H1 (cell line): ENCODE results near the gene HK2. TPM values are rescaled to one million over a fixed set of nuclear protein-coding genes. Genes with fewer than 3 reads are reported as not detected.
A peak's percentile ranks its signal among the peaks of the same experiment; 100 is the strongest.

Source experiments
- CTCF ChIA-PET: fragments of 300-600 bp; sonication (Branson Sonifier 250); formaldehyde crosslinking; loops from one replicate; lab custom pipeline; 2021; ENCODE audit not compliant: partially characterized antibody; lab: Charles Lee
- POLR2A ChIA-PET: fragments of 300-600 bp; sonication (Branson Sonifier 250); formaldehyde crosslinking; loops from one replicate; lab custom pipeline; 2021; ENCODE audit warnings: inconsistent platforms; ENCODE audit not compliant: partially characterized antibody; lab: Charles Lee
- DNase-seq, 2 experiments: peaks; one replicate each; pipeline versions ENCODE4 v3.0.0 to v3.0.0-alpha.2; 2010 to 2022; ENCODE audit warnings: low spot score in 2 of 2, low read depth in 1 of 2, mixed read lengths in 1 of 2
- FAIRE-seq: peaks from 2 replicates; lab custom pipeline; 2011; peaks lifted over from hg19 to GRCh38; lab: Jason Lieb, UNC
- H2AFZ ChIP-seq: 2 replicates; pipeline ENCODE4 v1.8.1; 2012; ENCODE audit warnings: low read length, inconsistent platforms
- H2AK5ac ChIP-seq: 2 replicates; pipeline ENCODE4 v1.6.1; 2013; ENCODE audit warnings: low read depth, low read length
- H2BK120ac ChIP-seq: replicated peaks from 2 replicates; pipeline ENCODE3; 2013; ENCODE audit warnings: low read depth, low read length, inconsistent platforms
- H2BK12ac ChIP-seq: 2 replicates; pipeline ENCODE4 v1.6.1; 2013; ENCODE audit warnings: low read depth, low read length
- H2BK15ac ChIP-seq: 2 replicates; pipeline ENCODE4 v1.6.1; 2013; ENCODE audit warnings: low read length
- H2BK20ac ChIP-seq: 2 replicates; pipeline ENCODE4 v1.6.1; 2013; ENCODE audit warnings: low read length
- H2BK5ac ChIP-seq: 2 replicates; pipeline ENCODE4 v1.6.1; 2013; ENCODE audit warnings: low read depth, low read length
- H3K14ac ChIP-seq: 2 replicates; pipeline ENCODE4 v1.6.1; 2013; ENCODE audit warnings: inconsistent platforms; ENCODE audit not compliant: insufficient read length
- H3K18ac ChIP-seq: 2 replicates; pipeline ENCODE4 v1.6.1; 2013; ENCODE audit warnings: low read length; ENCODE audit errors: extremely low read depth
- H3K23ac ChIP-seq: 2 replicates; pipeline ENCODE4 v1.6.1; 2013; ENCODE audit warnings: inconsistent platforms; ENCODE audit not compliant: insufficient read length
- H3K23me2 ChIP-seq: 2 replicates; pipeline ENCODE4 v1.6.1; 2013; ENCODE audit warnings: low read depth, low read length
- H3K27ac ChIP-seq: 2 replicates; pipeline ENCODE4 v1.6.1; 2011; ENCODE audit warnings: low read depth, low read length, inconsistent platforms
- H3K27me3 ChIP-seq, 4 experiments: replicated peaks in 1 of 4; 1 replicate in 1 of 4; 2 replicates in 3 of 4; pipeline versions ENCODE4 v1.6.1 to v1.8.1; 2011 to 2013; ENCODE audit warnings: low read length in 3 of 4, mild to moderate bottlenecking in 3 of 4, inconsistent platforms in 2 of 4, mixed read lengths in 2 of 4, moderate library complexity in 1 of 4; ENCODE audit not compliant: control insufficient read depth in 3 of 4, insufficient read depth in 3 of 4; ENCODE audit errors: extremely low read depth in 1 of 4
- H3K36me3 ChIP-seq, 4 experiments: 2 replicates each; pipeline versions ENCODE4 v1.6.1 to v1.8.1; 2011 to 2013; ENCODE audit warnings: mild to moderate bottlenecking in 4 of 4, low read length in 3 of 4, moderate library complexity in 2 of 4, control low read depth in 1 of 4, inconsistent platforms in 1 of 4; ENCODE audit not compliant: insufficient read depth in 4 of 4, control insufficient read depth in 2 of 4
- H3K4ac ChIP-seq: replicated peaks from 2 replicates; pipeline ENCODE3; 2013; ENCODE audit warnings: low read length, low read depth, mixed read lengths, inconsistent platforms; ENCODE audit not compliant: insufficient read length
- H3K4me1 ChIP-seq, 4 experiments: replicated peaks in 1 of 4; 1 replicate in 1 of 4; 2 replicates in 3 of 4; pipeline versions ENCODE4 v1.6.1 to v1.8.1; 2011 to 2013; ENCODE audit warnings: low read length in 3 of 4, inconsistent platforms in 2 of 4, mixed read lengths in 1 of 4; ENCODE audit not compliant: insufficient read depth in 4 of 4, control insufficient read depth in 3 of 4
- H3K4me2 ChIP-seq, 2 experiments: 2 replicates each; pipeline versions ENCODE4 v1.6.1 to v1.8.1; 2011 to 2013; ENCODE audit warnings: low read depth in 2 of 2, low read length in 2 of 2, control low read depth in 1 of 2, inconsistent platforms in 1 of 2, mild to moderate bottlenecking in 1 of 2; ENCODE audit not compliant: insufficient read depth in 1 of 2
- H3K4me3 ChIP-seq, 4 experiments: fragments of 200-600, 300-600 bp in 1 of 4; sonication (generic), shearing (Covaris generic), sonication (Bioruptor Twin) in 1 of 4; 2 replicates each; pipeline versions ENCODE4 v1.5.1 to v1.8.1; 2011 to 2016; ENCODE audit warnings: low read length in 4 of 4, low read depth in 3 of 4, control low read depth in 2 of 4, inconsistent platforms in 2 of 4, mild to moderate bottlenecking in 2 of 4, mixed read lengths in 1 of 4, moderate library complexity in 1 of 4; ENCODE audit not compliant: insufficient read depth in 2 of 4; ENCODE audit errors: extremely low read depth in 1 of 4
- H3K56ac ChIP-seq: replicated peaks from 2 replicates; pipeline ENCODE3; 2013; ENCODE audit warnings: low read depth, mild to moderate bottlenecking, mixed read lengths, low read length, inconsistent platforms; ENCODE audit not compliant: insufficient read length
- H3K79me1 ChIP-seq: 2 replicates; pipeline ENCODE4 v1.6.1; 2013; ENCODE audit warnings: low read depth, low read length, control low read depth
- H3K79me2 ChIP-seq, 2 experiments: 2 replicates each; pipeline versions ENCODE4 v1.6.1 to v1.8.1; 2012 to 2013; ENCODE audit warnings: low read length in 2 of 2, mild to moderate bottlenecking in 2 of 2, inconsistent platforms in 1 of 2; ENCODE audit not compliant: insufficient read depth in 2 of 2, control insufficient read depth in 1 of 2
- H3K9ac ChIP-seq, 4 experiments: replicated peaks in 1 of 4; 1 replicate in 1 of 4; 2 replicates in 3 of 4; pipeline versions ENCODE4 v1.6.1 to v1.8.1; 2011 to 2013; ENCODE audit warnings: low read depth in 3 of 4, low read length in 3 of 4, control low read depth in 2 of 4, mild to moderate bottlenecking in 2 of 4, moderate library complexity in 2 of 4, inconsistent platforms in 1 of 4; ENCODE audit errors: extremely low read depth in 1 of 4
- H3K9me3 ChIP-seq, 2 experiments: 2 replicates each; pipeline versions ENCODE4 v1.6.1 to v1.8.1; 2012 to 2013; ENCODE audit warnings: mild to moderate bottlenecking in 2 of 2, moderate library complexity in 2 of 2, control low read depth in 1 of 2, inconsistent platforms in 1 of 2, low read depth in 1 of 2, low read length in 1 of 2, mixed read lengths in 1 of 2; ENCODE audit not compliant: insufficient read depth in 2 of 2
- H4K20me1 ChIP-seq, 2 experiments: replicated peaks in 1 of 2; 2 replicates each; pipeline versions ENCODE3 to v1.8.1; 2011 to 2013; ENCODE audit warnings: inconsistent platforms in 2 of 2, low read length in 2 of 2, mild to moderate bottlenecking in 1 of 2; ENCODE audit not compliant: insufficient read depth in 2 of 2, control insufficient read depth in 1 of 2
- H4K5ac ChIP-seq: 2 replicates; pipeline ENCODE4 v1.6.1; 2013; ENCODE audit warnings: low read length, low read depth, mixed read lengths, inconsistent platforms; ENCODE audit not compliant: insufficient read length
- H4K8ac ChIP-seq: 2 replicates; pipeline ENCODE4 v1.8.0; 2013; ENCODE audit warnings: mild to moderate bottlenecking, moderate library complexity, low read length, inconsistent platforms; ENCODE audit not compliant: insufficient read depth; ENCODE audit errors: extremely low read depth
- H4K91ac ChIP-seq: replicated peaks from 2 replicates; pipeline ENCODE3; 2013; ENCODE audit warnings: low read length, mixed read lengths, inconsistent platforms; ENCODE audit not compliant: insufficient read length
- KDM4A ChIP-seq: IDR thresholded peaks from one replicate; pipeline ENCODE4 v1.7.1; 2012; ENCODE audit warnings: low read depth, mild to moderate bottlenecking, moderate library complexity, low read length, inconsistent platforms; ENCODE audit not compliant: severe bottlenecking
- KDM5A ChIP-seq: fragments of 200-600 bp; IDR thresholded peaks from 2 replicates; pipeline ENCODE4 v1.7.1; 2012; ENCODE audit warnings: mild to moderate bottlenecking, low read length, inconsistent platforms, mixed read lengths
- POLR2A ChIP-seq, 2 experiments: IDR thresholded peaks; 1 replicate in 1 of 2; 2 replicates in 1 of 2; pipeline ENCODE4 v1.6.1; 2011; ENCODE audit warnings: low read depth in 2 of 2, low read length in 2 of 2, mild to moderate bottlenecking in 2 of 2; ENCODE audit errors: control extremely low read depth in 1 of 2
- POLR2AphosphoS5 ChIP-seq: IDR thresholded peaks from 2 replicates; pipeline ENCODE4 v1.6.1; 2011; ENCODE audit warnings: low read depth, low read length
- RAD21 ChIP-seq, 2 experiments: IDR thresholded peaks in 1 of 2; conservative IDR thresholded peaks in 1 of 2; 2 replicates each; pipeline ENCODE4 v1.6.1; 2011; ENCODE audit warnings: low read depth in 2 of 2, low read length in 2 of 2, improper control_type of control experiment in 1 of 2, inconsistent platforms in 1 of 2, mild to moderate bottlenecking in 1 of 2, moderate library complexity in 1 of 2
- SP1 ChIP-seq: IDR thresholded peaks from 2 replicates; pipeline ENCODE4 v1.6.1; 2011; ENCODE audit warnings: low read depth, low read length
- TAF1 ChIP-seq: IDR thresholded peaks from 2 replicates; pipeline ENCODE4 v1.6.1; 2011; ENCODE audit warnings: mild to moderate bottlenecking, low read depth, low read length
- WGBS, 2 experiments: shearing (Covaris generic) in 1 of 2; methylation state at CpG; one replicate each; pipeline versions ENCODE4 v1.1.6 to v1.1.7; 2013 to 2015; ENCODE audit warnings: low lambda C conversion rate in 2 of 2, mixed read lengths in 2 of 2, inconsistent platforms in 1 of 2, low coverage in 1 of 2, missing lambda C conversion rate in 1 of 2; ENCODE audit not compliant: insufficient replicate concordance in 2 of 2, insufficient coverage in 1 of 2, insufficient read length in 1 of 2; ENCODE audit errors: extremely low coverage in 1 of 2, missing lambda C conversion rate in 1 of 2; 5-methylcytosine and 5-hydroxymethylcytosine counted together
- polyA plus RNA-seq, 7 experiments: library from polyadenylated mRNA; depleted of rRNA in 3 of 7; stranded (reverse) in 5 of 7; unstranded in 2 of 7; fragments of >200 nt in 5 of 7; fragments of 200-250 nt in 2 of 7; gene quantifications; 1 replicate in 5 of 7; 2 replicates in 1 of 7; 4 replicates in 1 of 7; pipeline versions ENCODE4 v1.2.1 to v1.2.3, GENCODE V29; 2011 to 2013; ENCODE audit warnings: missing spikeins in 2 of 7, mixed read lengths in 2 of 7
- total RNA-seq: library from RNA; stranded (reverse); fragmentation: NEBNext Ultra II Directional; extraction: Animal tissue kit (Norgen Biotek cat#: 25700); gene quantifications from 2 replicates; pipeline ENCODE4 v1.2.1, GENCODE V29; 2021

HK2 gene
- total and polyA plus RNA-seq, 2 of the 8 experiments (the other 6 are each of a cell fraction or from before 2014, with no cell fraction given) = 22.1 to 61.9 TPM

DNA sequence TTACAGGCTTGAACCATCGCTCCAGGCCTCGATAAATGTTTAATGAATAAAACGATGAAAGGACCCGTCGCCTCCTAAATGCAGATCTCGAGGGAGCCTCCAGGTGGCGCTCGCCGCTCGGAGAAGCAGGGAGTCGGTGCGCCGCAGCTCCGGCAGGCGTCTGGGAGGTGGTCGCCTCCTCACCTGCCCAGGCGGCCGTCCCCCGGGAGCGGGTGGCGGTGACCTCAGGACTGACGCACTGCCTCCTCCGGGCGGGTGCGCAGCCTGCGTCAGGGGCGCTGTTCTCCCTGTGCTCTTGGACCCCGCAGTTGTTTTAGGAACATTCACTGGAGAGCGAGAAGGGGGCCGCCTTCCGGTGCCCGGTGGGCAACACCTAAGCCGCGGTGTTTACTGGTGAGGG, 85.9 kb downstream of the HK2 start:
- H4K8ac ChIP-seq = no peak overlapping the region
- no peaks in the 10 kb centered on the region for H3K9me3 ChIP-seq
- H3K4ac ChIP-seq = no peak overlapping the region
- FAIRE-seq (no peak), DNase-seq (peak; percentile 57 to 95)
- no peak overlapping the region for H2AK5ac ChIP-seq
- no peak overlapping the region for H3K56ac ChIP-seq
- H3K79me2 ChIP-seq = no peaks in the 10 kb centered on the region
- no peaks in the 10 kb centered on the region for H3K79me1 ChIP-seq
- 12% methylated on average over 30 of the region's 34 CpGs; no CpG with 5 or more reads in 1 of the 2 experiments for WGBS, 2 experiments
- no peak overlapping the region for H2BK120ac ChIP-seq
- H3K14ac ChIP-seq = no peak overlapping the region
- H3K4me1 ChIP-seq = no peaks in the 10 kb centered on the region
- ChIA-PET POLR2A (no interaction called here), CTCF (interaction anchor here (0.6 to 3.9 kb wide), 37 partner anchors 8 to 550 kb away, joined by 3 to 26 read pairs (median 4); no protein-coding TSS in a partner anchor)
- peak overlapping the region; percentile 16 to 58 (median 38); a peak in 5 of 8 replicates for H3K4me3 ChIP-seq
- H3K27ac ChIP-seq = no peak overlapping the region
- no peak overlapping the region for H2BK5ac ChIP-seq
- no peak overlapping the region for H3K23ac ChIP-seq
- no peaks in the 10 kb centered on the region for H3K36me3 ChIP-seq
- H3K23me2 ChIP-seq = peaks cover 2% of the 10 kb centered on the region; the same call in 1 of the 2 replicates
- no peak overlapping the region for H2BK12ac ChIP-seq
- peak overlapping the region; percentile 3 to 92 for H3K4me2 ChIP-seq
- peak overlapping the region; percentile 34; the same call in 1 of the 2 replicates for H2AFZ ChIP-seq
- H2BK15ac ChIP-seq = no peak overlapping the region
- H3K27me3 ChIP-seq = peaks cover 0 to 2% (median 0%) of the 10 kb centered on the region in 4 experiments; a peak in 1 of 7 replicates
- H4K91ac ChIP-seq = no peak overlapping the region
- H4K5ac ChIP-seq = no peak overlapping the region
- H4K20me1 ChIP-seq = no peaks in the 10 kb centered on the region
- no peak overlapping the region for H3K18ac ChIP-seq
- no peak overlapping the region for H2BK20ac ChIP-seq
- no peak overlapping the region for H3K9ac ChIP-seq
- TF ChIP-seq KDM4A = peak; percentile 55
- TF ChIP-seq POLR2AphosphoS5 = no peak
- TF ChIP-seq RAD21 (IDR thresholded peaks at IDR 0.05 in 1 of 2, conservative IDR thresholded peaks at IDR 0.05 in 1 of 2; ENCODE audit: low read depth in 2 of 2, low read length in 2 of 2) = peak; percentile 92 to 96
- TF ChIP-seq SP1 = no peak
- no peak for TF ChIP-seq POLR2A (IDR thresholded peaks at IDR 0.05; ENCODE audit: control extremely low read depth in 1 of 2, low read depth in 2 of 2, low read length in 2 of 2)
- no peak for TF ChIP-seq TAF1
- TF ChIP-seq KDM5A = no peak
